Esophagus muscularis mucosa (tissue), 4 donors: ENCODE measurements around the gene VPS13D. TPM values are rescaled to one million over a fixed set of nuclear protein-coding genes. Genes with fewer than 3 reads are reported as not detected.

Source experiments
- DNase-seq: peaks from one replicate; pipeline ENCODE4 v3.0.0-alpha.2; 2017; ENCODE audit errors: extremely low spot score
- H3K27ac ChIP-seq, 4 donors: fragments of 200-600 bp; sonication (generic); replicated peaks in 1 of 4; 1 replicate in 3 of 4; 2 replicates in 1 of 4; pipeline ENCODE4 v1.5.1; 2016 to 2019; ENCODE audit warnings: mild to moderate bottlenecking in 1 of 4
- H3K27me3 ChIP-seq, 4 donors: fragments of 200-600 bp; sonication (generic); one replicate each; pipeline versions ENCODE4 v1.5.1 to v1.6.0; 2016 to 2019
- H3K36me3 ChIP-seq, 4 donors: fragments of 200-600 bp; sonication (generic); one replicate each; pipeline ENCODE4 v1.5.1; 2016 to 2019
- H3K4me1 ChIP-seq, 4 donors: fragments of 200-600 bp; sonication (generic); one replicate each; pipeline ENCODE4 v1.5.1; 2016 to 2019
- H3K4me3 ChIP-seq, 4 donors: fragments of 200-600 bp; sonication (generic); 1 replicate in 2 of 4; 2 replicates in 2 of 4; pipeline ENCODE4 v1.5.1; 2016 to 2019; ENCODE audit warnings: mild to moderate bottlenecking in 4 of 4, moderate library complexity in 1 of 4
- H3K9me3 ChIP-seq, 4 donors: fragments of 200-600 bp; sonication (generic); 1 replicate in 3 of 4; 2 replicates in 1 of 4; pipeline ENCODE4 v1.5.1; 2016 to 2019
- CTCF ChIP-seq, 3 experiments: fragments of 200-600 bp in 2 of 3; fragments of 450-650 bp in 1 of 3; sonication (generic) in 2 of 3; IDR thresholded peaks; one replicate each; pipeline ENCODE4 v1.5.1; 2017 to 2019; ENCODE audit warnings: antibody characterized with exemption in 3 of 3, mild to moderate bottlenecking in 2 of 3, moderate library complexity in 1 of 3
- EP300 ChIP-seq: sonication (generic); formaldehyde crosslinking; IDR thresholded peaks from one replicate; pipeline ENCODE4 v1.6.1; 2017; ENCODE audit warnings: antibody characterized with exemption
- POLR2A ChIP-seq: fragments of 450-650 bp; IDR thresholded peaks from one replicate; pipeline ENCODE4 v1.6.1; 2017; ENCODE audit warnings: antibody characterized with exemption, moderate library complexity, mild to moderate bottlenecking, low read depth
- POLR2AphosphoS5 ChIP-seq, 2 donors: sonication (generic); formaldehyde crosslinking; IDR thresholded peaks; one replicate each; pipeline ENCODE4 v1.6.1; 2017; ENCODE audit warnings: antibody characterized with exemption in 2 of 2
- WGBS: methylation state at CpG from one replicate; pipeline ENCODE4 v1.1.5; 2018; 5-methylcytosine and 5-hydroxymethylcytosine counted together
- intact Hi-C: fragments of 100-400 bp; cut with DNase I; formaldehyde crosslinking; loops from one replicate; pipeline ENCODE4 v1.15.1; 2023
- total RNA-seq, 4 donors: library from RNA; depleted of rRNA; stranded (reverse); fragments of >200 nt; gene quantifications; one replicate each; pipeline versions ENCODE4 v1.1.0 to v1.2.1, GENCODE V29; 2016

VPS13D gene
- total RNA-seq, 4 donors from 2014 or later: 67.8 to 93.3 (median 85.4) TPM

DNA sequence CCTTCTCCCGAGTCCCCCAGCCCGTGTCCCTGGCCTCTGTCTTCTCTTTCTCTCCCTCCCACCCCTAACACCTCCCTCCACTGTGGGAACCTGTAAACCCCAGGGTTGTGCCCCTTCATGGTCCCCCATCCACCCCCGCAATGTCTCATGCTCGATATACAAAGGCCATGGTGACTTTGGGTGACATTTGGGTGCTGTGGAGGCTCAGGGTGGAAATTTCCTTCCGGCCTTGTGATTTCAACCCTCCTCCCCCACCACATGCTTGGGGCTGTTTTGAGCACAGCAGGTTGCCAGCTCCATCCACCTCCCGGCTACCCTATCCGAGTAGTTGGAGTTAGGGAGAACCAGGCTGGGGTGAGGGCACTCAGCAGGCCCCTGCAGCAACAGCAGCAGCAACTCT lies 25.7 kb upstream of the VPS13D start:
- H3K27me3 ChIP-seq: peaks cover 0 to 6% (median 0%) of the 10 kb centered on the region in 4 donors
- no peak for DNase-seq
- intact Hi-C loops: no loop called here
- H3K9me3 ChIP-seq: no peaks in the 10 kb centered on the region
- no peak overlapping the region for H3K27ac ChIP-seq
- H3K36me3 ChIP-seq: peaks cover 6 to 84% (median 45%) of the 10 kb centered on the region in 4 donors
- WGBS: 96% methylated on average over 7 of the region's 7 CpGs
- no peak overlapping the region for H3K4me3 ChIP-seq
- TF ChIP-seq POLR2AphosphoS5 (IDR thresholded peaks at IDR 0.05) (no peak), EP300 (no peak), POLR2A (no peak), CTCF (IDR thresholded peaks at IDR 0.05) (no peak)
- H3K4me1 ChIP-seq: peaks cover 7 to 13% (median 10%) of the 10 kb centered on the region in 4 donors

DNA sequence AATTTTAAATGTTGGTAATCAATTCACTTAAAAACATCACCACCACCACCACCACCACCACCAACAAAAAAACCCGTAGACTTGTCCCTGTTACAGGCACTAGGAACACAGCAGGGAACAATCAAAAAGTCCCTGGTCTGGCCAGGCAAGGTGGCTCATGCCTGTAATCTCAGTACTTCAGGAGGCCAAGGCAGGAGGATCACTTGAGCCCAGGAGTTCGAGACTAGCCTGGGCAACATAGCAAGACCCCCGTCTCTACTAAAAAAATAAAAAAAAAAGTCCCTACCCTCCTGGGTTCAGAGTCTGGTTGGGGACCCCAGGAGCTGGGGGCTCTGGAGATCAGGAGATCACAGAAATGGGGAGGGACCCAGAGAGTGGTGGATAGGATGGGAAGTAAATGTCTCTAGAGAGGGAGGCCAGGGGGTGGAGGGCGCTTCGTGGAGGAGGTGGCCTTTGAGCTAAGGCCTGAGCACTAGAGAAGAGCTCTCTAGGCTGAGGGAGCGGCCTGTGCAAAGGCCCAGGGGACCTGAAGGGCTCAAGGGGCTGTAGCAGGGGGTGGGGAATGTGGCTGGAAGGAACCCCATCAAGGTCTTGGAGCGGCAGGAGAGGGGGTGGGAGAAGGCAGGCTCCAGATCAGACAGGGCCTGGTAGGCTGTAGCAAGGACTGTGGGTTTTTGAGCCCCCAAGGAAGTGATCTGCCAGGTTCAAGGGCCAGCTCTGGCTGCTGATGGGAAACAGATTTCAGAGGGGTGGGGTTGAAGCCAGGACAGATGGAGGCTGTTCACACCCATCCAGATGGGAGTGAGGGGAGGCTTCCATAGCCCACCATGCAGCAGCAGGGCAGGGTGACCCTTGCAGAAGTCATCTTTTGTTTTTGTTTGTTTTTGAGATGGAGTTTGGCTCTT lies 24.8 kb upstream of the VPS13D start:
- no peak for DNase-seq
- intact Hi-C loops: no loop called here
- Histone ChIP-seq H3K27ac (no peak overlapping the region), H3K9me3 (no peaks in the 10 kb centered on the region), H3K36me3 (peaks cover 6 to 75% (median 41%) of the 10 kb centered on the region in 4 donors), H3K4me3 (no peak overlapping the region), H3K27me3 (no peaks in the 10 kb centered on the region), H3K4me1 (peaks cover 8 to 16% (median 12%) of the 10 kb centered on the region in 4 donors)
- no peak for TF ChIP-seq POLR2AphosphoS5 (IDR thresholded peaks at IDR 0.05)
- no peak for TF ChIP-seq EP300
- no peak for TF ChIP-seq CTCF (IDR thresholded peaks at IDR 0.05)
- TF ChIP-seq POLR2A: no peak
- WGBS: 90% methylated on average over 7 of the region's 7 CpGs

DNA sequence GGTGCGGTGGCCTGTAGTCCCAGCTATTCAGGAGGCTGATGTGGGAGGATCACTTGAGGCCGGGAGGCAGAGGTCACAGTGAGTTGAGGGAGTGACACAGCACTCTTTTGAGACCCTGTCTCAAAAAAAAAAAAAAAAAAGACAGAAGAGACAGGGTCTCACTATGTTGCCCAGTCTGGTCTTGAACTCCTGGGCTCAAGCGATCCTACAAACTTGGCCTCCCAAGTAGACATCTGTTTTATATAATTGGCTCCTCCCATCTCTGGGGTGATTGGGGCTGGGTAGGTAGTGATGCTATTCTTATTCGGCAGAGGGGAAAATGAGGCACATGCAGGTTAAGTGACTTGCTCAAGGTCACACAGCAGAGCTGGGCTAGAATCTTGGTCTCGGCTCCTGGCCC lies 23.6 kb upstream of the VPS13D start:
- Histone ChIP-seq H3K36me3 (peaks cover 6 to 63% (median 34%) of the 10 kb centered on the region in 4 donors), H3K4me1 (peaks cover 8 to 16% (median 12%) of the 10 kb centered on the region in 4 donors), H3K4me3 (no peak overlapping the region), H3K9me3 (no peaks in the 10 kb centered on the region), H3K27me3 (no peaks in the 10 kb centered on the region), H3K27ac (no peak overlapping the region)
- intact Hi-C loops: no loop called here
- TF ChIP-seq EP300: no peak
- TF ChIP-seq CTCF (IDR thresholded peaks at IDR 0.05): no peak
- no peak for TF ChIP-seq POLR2A
- TF ChIP-seq POLR2AphosphoS5 (IDR thresholded peaks at IDR 0.05): no peak
- no peak for DNase-seq
- 95% methylated on average over 4 of the region's 5 CpGs for WGBS

GRCh38 chr1:12206792-12207424 lies 22.9 kb upstream of the VPS13D start:
- 83% methylated on average over 13 of the region's 17 CpGs for WGBS
- H3K27me3 ChIP-seq: no peaks in the 10 kb centered on the region
- H3K9me3 ChIP-seq: no peaks in the 10 kb centered on the region
- no peak overlapping the region for H3K4me3 ChIP-seq
- intact Hi-C loops: no loop called here
- peaks cover 4 to 56% (median 31%) of the 10 kb centered on the region in 4 donors for H3K36me3 ChIP-seq
- H3K4me1 ChIP-seq: peaks cover 8 to 16% (median 12%) of the 10 kb centered on the region in 4 donors
- TF ChIP-seq CTCF (IDR thresholded peaks at IDR 0.05): no peak
- TF ChIP-seq POLR2AphosphoS5 (IDR thresholded peaks at IDR 0.05): no peak
- TF ChIP-seq POLR2A: no peak
- no peak for TF ChIP-seq EP300
- no peak for DNase-seq
- H3K27ac ChIP-seq: no peak overlapping the region
